Endothelial cell of umbilical vein (primary cell): ENCODE measurements around the gene UROC1. TPM values are rescaled to one million over a fixed set of nuclear protein-coding genes. Genes with fewer than 3 reads are reported as not detected.

Experiments used
- BruUV-seq: library from RNA; stranded (reverse); fragments of 400-500 nt; replicated peaks from 2 replicates; lab custom pipeline; 2021; lab: Mats Ljungman, UMichigan
- CTCF ChIA-PET: fragments of 300-600, 350-600 bp; sonication (Branson Sonifier 250); formaldehyde crosslinking; loops from one replicate; lab custom pipeline; 2021; ENCODE audit warnings: antibody characterized with exemption, inconsistent platforms; lab: Charles Lee
- POLR2A ChIA-PET: fragments of 300-600, 350-600 bp; sonication (Branson Sonifier 250); formaldehyde crosslinking; loops from one replicate; lab custom pipeline; 2021; ENCODE audit warnings: antibody characterized with exemption, inconsistent platforms; lab: Charles Lee
- DNase-seq: peaks from one replicate; pipeline ENCODE4 v3.0.0-alpha.2; 2011; ENCODE audit warnings: low read depth, low spot score
- FAIRE-seq: peaks from 2 replicates; lab custom pipeline; 2011; peaks lifted over from hg19 to GRCh38; lab: Jason Lieb, UNC
- H2AFZ ChIP-seq: 2 replicates; pipeline ENCODE4 v1.6.0; 2012; ENCODE audit warnings: low read depth, low read length, control low read depth, inconsistent platforms
- H3K27ac ChIP-seq: 2 replicates; pipeline ENCODE4 v1.5.1; 2011; ENCODE audit warnings: low read depth, mild to moderate bottlenecking, control low read depth, low read length, moderate library complexity; ENCODE audit not compliant: insufficient read depth
- H3K27me3 ChIP-seq, 2 experiments: 2 replicates each; pipeline versions ENCODE4 v1.6.0 to v1.6.1; 2011; ENCODE audit warnings: low read length in 2 of 2, mixed read lengths in 1 of 2; ENCODE audit not compliant: control insufficient read depth in 2 of 2, insufficient read depth in 2 of 2
- H3K36me3 ChIP-seq, 2 experiments: 2 replicates in 1 of 2; 3 replicates in 1 of 2; pipeline ENCODE4 v1.5.1; 2011; ENCODE audit warnings: low read length in 2 of 2, mild to moderate bottlenecking in 1 of 2, moderate library complexity in 1 of 2; ENCODE audit not compliant: control insufficient read depth in 2 of 2, insufficient read depth in 2 of 2; ENCODE audit errors: extremely low read depth in 1 of 2
- H3K4me1 ChIP-seq: 3 replicates; pipeline ENCODE4 v1.5.1; 2011; ENCODE audit warnings: mild to moderate bottlenecking, low read length; ENCODE audit not compliant: control insufficient read depth, insufficient read depth; ENCODE audit errors: extremely low read depth
- H3K4me2 ChIP-seq: 2 replicates; pipeline ENCODE4 v1.6.1; 2011; ENCODE audit warnings: low read length, control low read depth, mixed read lengths; ENCODE audit not compliant: insufficient read depth
- H3K4me3 ChIP-seq, 3 experiments: fragments of 200-600 bp in 1 of 3; sonication (generic), shearing (Covaris generic) in 1 of 3; replicated peaks in 1 of 3; 2 replicates each; pipeline ENCODE4 v1.5.1; 2011 to 2016; ENCODE audit warnings: control low read depth in 3 of 3, low read length in 3 of 3, mild to moderate bottlenecking in 2 of 3, inconsistent platforms in 1 of 3, low read depth in 1 of 3, moderate library complexity in 1 of 3; ENCODE audit not compliant: insufficient read depth in 1 of 3
- H3K79me2 ChIP-seq: 2 replicates; pipeline ENCODE4 v1.6.0; 2012; ENCODE audit warnings: low read length, inconsistent platforms; ENCODE audit not compliant: control insufficient read depth, insufficient read depth
- H3K9ac ChIP-seq: replicated peaks from 2 replicates; pipeline ENCODE3; 2011; ENCODE audit warnings: low read length, control low read depth; ENCODE audit not compliant: insufficient read depth; ENCODE audit errors: extremely low read depth
- H3K9me1 ChIP-seq: replicated peaks from 3 replicates; pipeline ENCODE4 v1.6.0; 2011; ENCODE audit warnings: mild to moderate bottlenecking, low read length; ENCODE audit not compliant: control insufficient read depth, insufficient read depth; ENCODE audit errors: extremely low read depth
- H3K9me3 ChIP-seq: replicated peaks from 2 replicates; pipeline ENCODE4 v1.5.1; 2012; ENCODE audit warnings: low read length, inconsistent platforms; ENCODE audit not compliant: control insufficient read depth, insufficient read depth
- H4K20me1 ChIP-seq: replicated peaks from 2 replicates; pipeline ENCODE3; 2011; ENCODE audit warnings: mild to moderate bottlenecking, low read length; ENCODE audit not compliant: control insufficient read depth, insufficient read depth; ENCODE audit errors: extremely low read depth
- EZH2 ChIP-seq: IDR thresholded peaks from 2 replicates; pipeline ENCODE4 v1.6.1; 2012; ENCODE audit warnings: borderline replicate concordance, low read depth, mild to moderate bottlenecking, moderate library complexity, low read length, inconsistent platforms; ENCODE audit not compliant: severe bottlenecking
- FOS ChIP-seq: IDR thresholded peaks from 2 replicates; pipeline ENCODE4 v1.6.1; 2011; ENCODE audit warnings: mild to moderate bottlenecking, low read length, moderate library complexity, borderline replicate concordance; ENCODE audit not compliant: insufficient read depth
- GATA2 ChIP-seq: IDR thresholded peaks from 2 replicates; pipeline ENCODE4 v1.7.0; 2011; ENCODE audit warnings: low read depth, mild to moderate bottlenecking, moderate library complexity, mixed read lengths, low read length; ENCODE audit not compliant: insufficient read length, insufficient read depth
- JUN ChIP-seq: IDR thresholded peaks from 2 replicates; pipeline ENCODE4 v1.6.1; 2011; ENCODE audit warnings: borderline replicate concordance, low read depth; ENCODE audit not compliant: insufficient read length, insufficient read depth
- MYC ChIP-seq: IDR thresholded peaks from one replicate; pipeline ENCODE4 v1.6.1; 2011; ENCODE audit warnings: mild to moderate bottlenecking, low read depth, low read length
- POLR2A ChIP-seq: IDR thresholded peaks from 2 replicates; pipeline ENCODE4 v1.6.1; 2012; ENCODE audit warnings: low read depth, mild to moderate bottlenecking, control low read depth, low read length
- POLR2AphosphoS5 ChIP-seq: IDR thresholded peaks from 2 replicates; pipeline ENCODE4 v1.6.1; 2012; ENCODE audit warnings: low read depth, mild to moderate bottlenecking, control low read depth, low read length, moderate library complexity; ENCODE audit not compliant: insufficient read depth
- dilution Hi-C: fragments of 300-500 bp; cut with MboI; formaldehyde crosslinking; loops from one replicate; pipeline ENCODE4 v1.15.0; 2019; ENCODE audit warnings: low sequenced_read_pairs; ENCODE audit not compliant: extremely low pct_ligation_motif_present
- intact Hi-C: fragments of 100-400 bp; cut with micrococcal nuclease; formaldehyde crosslinking; loops from one replicate; pipeline ENCODE4 v1.10.0; 2022
- polyA plus RNA-seq, 4 experiments: library from polyadenylated mRNA; depleted of rRNA in 3 of 4; stranded (reverse) in 3 of 4; unstranded in 1 of 4; fragments of >200 nt; gene quantifications; 2 replicates each; pipeline versions ENCODE4 v1.2.1 to v1.2.3, GENCODE V29; 2011 to 2012; ENCODE audit warnings: missing spikeins in 1 of 4
- total RNA-seq: library from RNA; stranded (reverse); gene quantifications from 2 replicates; pipeline ENCODE4 v1.2.3, GENCODE V29; 2021
- TF ChIP-seq, protein P1 (sequence below): IDR thresholded peaks from 2 replicates; pipeline ENCODE4 v1.6.1; 2011; ENCODE audit not compliant: insufficient read depth, insufficient read length
- TF ChIP-seq, protein P2 (sequence below), 2 donors: IDR thresholded peaks; 1 replicate in 1 of 2; 2 replicates in 1 of 2; pipeline ENCODE4 v1.5.1; 2011; ENCODE audit warnings: low read length in 2 of 2, mild to moderate bottlenecking in 2 of 2, moderate library complexity in 2 of 2, control low read depth in 1 of 2, inconsistent platforms in 1 of 2, low read depth in 1 of 2; ENCODE audit not compliant: insufficient read depth in 1 of 2; ENCODE audit errors: extremely low read depth in 1 of 2

UROC1 gene
- total and polyA plus RNA-seq, 2 donors (not counting 3 experiments of a cell fraction or from before 2014, with no cell fraction given): not detected

DNA sequence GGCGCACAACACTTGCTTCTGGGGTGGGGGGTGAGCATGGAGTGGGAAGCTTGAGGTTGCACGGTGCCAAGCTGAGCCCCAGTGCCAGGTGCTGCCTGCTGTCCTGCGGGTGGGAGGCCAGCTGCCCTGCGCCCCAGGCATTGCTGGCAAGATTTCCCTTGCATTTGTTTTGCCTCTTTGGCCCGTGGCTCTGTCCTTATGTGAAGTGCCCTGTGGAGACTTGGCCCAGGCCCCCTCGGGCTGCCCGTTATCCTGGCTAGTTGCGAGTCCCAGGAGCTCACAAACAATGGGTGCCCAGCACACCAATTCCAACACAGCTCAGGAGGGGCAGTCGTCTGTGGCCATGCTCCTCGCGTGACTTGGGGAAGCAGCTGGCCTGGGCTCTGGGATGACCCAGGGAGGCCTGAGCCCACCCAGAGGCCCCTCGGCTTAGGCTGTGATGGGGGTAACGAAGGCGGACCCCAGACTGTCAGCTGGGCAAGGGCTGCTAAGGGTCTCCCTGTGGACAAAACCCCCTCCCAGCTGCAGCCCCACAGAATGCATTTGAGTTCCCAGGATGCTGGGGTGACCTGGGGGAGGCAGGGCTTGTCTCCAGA is 35.2 kb upstream of the UROC1 start:
- no peaks in the 10 kb centered on the region for H3K9me3 ChIP-seq
- H4K20me1 ChIP-seq: no peaks in the 10 kb centered on the region
- ChIA-PET CTCF (no interaction called here), POLR2A (no interaction called here)
- H3K4me1 ChIP-seq: no peaks in the 10 kb centered on the region
- peaks cover 0 to 2% of the 10 kb centered on the region in 2 experiments for H3K27me3 ChIP-seq
- H3K9me1 ChIP-seq: no peaks in the 10 kb centered on the region
- FAIRE-seq (no peak), DNase-seq (no peak)
- intact Hi-C loops: no loop called here
- H3K9ac ChIP-seq: no peak overlapping the region
- H2AFZ ChIP-seq: no peak overlapping the region
- H3K4me3 ChIP-seq: no peak overlapping the region
- no peaks in the 10 kb centered on the region for H3K79me2 ChIP-seq
- TF ChIP-seq POLR2AphosphoS5 (no peak), MYC (no peak), GATA2 (no peak), EZH2 (no peak), POLR2A (no peak), JUN (no peak), FOS (no peak)
- TF ChIP-seq, protein P1, sequence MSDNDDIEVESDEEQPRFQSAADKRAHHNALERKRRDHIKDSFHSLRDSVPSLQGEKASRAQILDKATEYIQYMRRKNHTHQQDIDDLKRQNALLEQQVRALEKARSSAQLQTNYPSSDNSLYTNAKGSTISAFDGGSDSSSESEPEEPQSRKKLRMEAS: no peak
- TF ChIP-seq, protein P2, sequence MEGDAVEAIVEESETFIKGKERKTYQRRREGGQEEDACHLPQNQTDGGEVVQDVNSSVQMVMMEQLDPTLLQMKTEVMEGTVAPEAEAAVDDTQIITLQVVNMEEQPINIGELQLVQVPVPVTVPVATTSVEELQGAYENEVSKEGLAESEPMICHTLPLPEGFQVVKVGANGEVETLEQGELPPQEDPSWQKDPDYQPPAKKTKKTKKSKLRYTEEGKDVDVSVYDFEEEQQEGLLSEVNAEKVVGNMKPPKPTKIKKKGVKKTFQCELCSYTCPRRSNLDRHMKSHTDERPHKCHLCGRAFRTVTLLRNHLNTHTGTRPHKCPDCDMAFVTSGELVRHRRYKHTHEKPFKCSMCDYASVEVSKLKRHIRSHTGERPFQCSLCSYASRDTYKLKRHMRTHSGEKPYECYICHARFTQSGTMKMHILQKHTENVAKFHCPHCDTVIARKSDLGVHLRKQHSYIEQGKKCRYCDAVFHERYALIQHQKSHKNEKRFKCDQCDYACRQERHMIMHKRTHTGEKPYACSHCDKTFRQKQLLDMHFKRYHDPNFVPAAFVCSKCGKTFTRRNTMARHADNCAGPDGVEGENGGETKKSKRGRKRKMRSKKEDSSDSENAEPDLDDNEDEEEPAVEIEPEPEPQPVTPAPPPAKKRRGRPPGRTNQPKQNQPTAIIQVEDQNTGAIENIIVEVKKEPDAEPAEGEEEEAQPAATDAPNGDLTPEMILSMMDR (IDR thresholded peaks at IDR 0.05; ENCODE audit: extremely low read depth in 1 of 2, insufficient read depth in 1 of 2, low read depth in 1 of 2, low read length in 2 of 2): no peak
- H3K36me3 ChIP-seq: no peaks in the 10 kb centered on the region
- dilution Hi-C loops: no loop called here
- no peak overlapping the region for H3K4me2 ChIP-seq
- no peak overlapping the region for H3K27ac ChIP-seq
- BruUV-seq: no TSS peak
